G401.6 (cell line): ENCODE data around the gene POU3F3.

Experiments
- FAIRE-seq: peaks from 2 replicates; lab custom pipeline; 2012; peaks lifted over from hg19 to GRCh38; lab: Jason Lieb, UNC

Gene POU3F3

GRCh38 chr2:104861351-104862057 is 7.6 kb downstream of the POU3F3 start:
- no peak for FAIRE-seq

GRCh38 chr2:104862058-104862941 is 8.4 kb downstream of the POU3F3 start:
- no peak for FAIRE-seq

- FAIRE-seq, result no peak
Measured at GRCh38 chr2:104863146-104863467, 9.2 kb downstream of the POU3F3 start.

- FAIRE-seq, result no peak
Measured at GRCh38 chr2:104863468-104864279, 9.8 kb downstream of the POU3F3 start.

DNA sequence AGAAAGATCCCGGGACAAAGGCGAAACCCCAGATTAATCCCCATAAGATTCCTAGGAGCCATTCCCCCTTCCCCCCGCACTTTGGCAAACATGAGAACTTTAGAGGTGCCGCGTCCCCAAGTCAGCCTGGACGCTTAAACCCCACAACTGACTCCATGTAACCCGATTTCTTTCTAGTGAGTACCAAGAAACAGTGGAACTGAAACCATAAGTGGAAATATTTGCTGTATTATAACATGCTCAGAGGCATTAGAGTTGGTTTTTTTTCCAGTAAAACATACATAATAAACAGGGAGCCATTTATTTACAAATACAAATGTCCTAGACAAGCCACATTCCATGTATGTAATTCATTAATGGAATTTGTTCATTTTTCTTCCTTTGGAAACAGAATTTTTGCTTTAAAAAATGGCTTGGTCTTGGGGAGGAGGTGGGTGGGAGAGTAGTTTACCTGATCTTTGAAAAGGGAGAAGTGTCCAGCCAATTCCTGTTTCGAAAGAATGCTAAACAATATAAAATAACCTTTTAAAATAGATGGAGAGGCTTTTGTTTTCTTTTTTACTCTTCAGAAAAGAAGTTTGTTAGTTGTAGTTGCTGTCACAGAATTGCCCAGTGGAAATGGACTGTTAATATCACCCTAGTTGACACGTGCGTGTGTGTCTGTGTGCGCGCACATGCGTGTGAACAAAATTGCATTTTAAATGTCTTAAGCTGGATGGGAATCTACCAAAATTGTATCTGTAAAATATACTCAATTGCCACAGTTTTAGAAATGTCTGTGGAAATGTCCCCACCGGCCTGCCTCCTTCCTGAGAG is 10.6 kb downstream of the POU3F3 start:
- no peak for FAIRE-seq

DNA sequence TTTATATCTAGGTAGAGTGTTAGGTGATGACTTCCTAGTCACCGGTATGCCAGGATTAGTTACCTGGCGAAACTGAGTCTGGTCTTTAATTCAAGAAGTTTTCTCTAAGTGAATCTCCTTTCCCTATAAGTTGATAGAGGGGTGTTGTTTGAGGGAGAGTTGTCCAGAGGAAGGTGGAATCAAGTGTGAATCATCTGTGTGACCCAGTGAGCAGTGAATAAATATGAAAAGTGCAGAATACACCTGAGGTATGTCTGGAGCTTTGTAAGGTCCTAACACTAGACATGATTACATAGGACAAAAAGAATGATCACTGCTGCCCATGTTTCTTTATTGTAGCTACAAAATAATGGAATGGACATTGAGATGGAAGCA is 11.2 kb downstream of the POU3F3 start:
- no peak for FAIRE-seq

GRCh38 chr2:104866122-104866864 is 12.4 kb downstream of the POU3F3 start:
- no peak for FAIRE-seq

GRCh38 chr2:104866883-104867812 is 13.2 kb downstream of the POU3F3 start:
- FAIRE-seq, result no peak

DNA sequence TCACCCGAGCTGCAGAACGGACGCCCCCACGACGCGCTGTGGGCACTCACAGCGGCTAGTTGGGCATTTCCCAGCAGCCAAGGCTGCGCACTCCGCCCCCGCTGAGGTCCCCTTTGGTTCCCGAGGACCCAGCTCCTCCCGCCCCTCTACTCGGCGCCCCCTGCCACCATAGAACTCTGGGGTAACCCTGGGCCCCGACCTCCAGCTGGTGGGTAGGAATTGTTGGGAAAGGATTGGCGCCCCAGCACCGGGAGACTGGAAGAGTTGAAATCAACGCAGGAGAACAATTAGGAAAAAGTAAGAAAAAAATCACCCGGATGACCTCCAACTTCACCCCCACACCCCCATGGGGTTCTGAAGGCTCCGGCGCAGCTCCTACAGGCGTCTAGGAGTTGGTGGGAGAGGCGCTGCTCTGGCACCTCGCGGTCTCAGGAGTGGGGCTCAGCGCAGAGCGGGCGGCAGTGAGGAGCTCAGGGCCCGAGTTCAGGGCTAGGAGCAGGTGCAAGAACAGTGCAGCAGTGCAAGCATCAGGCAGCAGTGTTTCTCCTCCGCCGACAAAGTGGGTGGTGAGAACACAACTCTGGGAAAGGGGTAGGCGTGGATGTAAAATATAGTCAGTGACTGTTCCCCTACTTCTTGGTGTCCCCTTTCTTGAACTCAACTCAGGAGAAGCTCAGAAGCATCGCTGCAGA is 14.0 kb downstream of the POU3F3 start:
- FAIRE-seq, result no peak

- FAIRE-seq, result no peak
Measured at GRCh38 chr2:104868505-104868866, 14.6 kb downstream of the POU3F3 start.

DNA sequence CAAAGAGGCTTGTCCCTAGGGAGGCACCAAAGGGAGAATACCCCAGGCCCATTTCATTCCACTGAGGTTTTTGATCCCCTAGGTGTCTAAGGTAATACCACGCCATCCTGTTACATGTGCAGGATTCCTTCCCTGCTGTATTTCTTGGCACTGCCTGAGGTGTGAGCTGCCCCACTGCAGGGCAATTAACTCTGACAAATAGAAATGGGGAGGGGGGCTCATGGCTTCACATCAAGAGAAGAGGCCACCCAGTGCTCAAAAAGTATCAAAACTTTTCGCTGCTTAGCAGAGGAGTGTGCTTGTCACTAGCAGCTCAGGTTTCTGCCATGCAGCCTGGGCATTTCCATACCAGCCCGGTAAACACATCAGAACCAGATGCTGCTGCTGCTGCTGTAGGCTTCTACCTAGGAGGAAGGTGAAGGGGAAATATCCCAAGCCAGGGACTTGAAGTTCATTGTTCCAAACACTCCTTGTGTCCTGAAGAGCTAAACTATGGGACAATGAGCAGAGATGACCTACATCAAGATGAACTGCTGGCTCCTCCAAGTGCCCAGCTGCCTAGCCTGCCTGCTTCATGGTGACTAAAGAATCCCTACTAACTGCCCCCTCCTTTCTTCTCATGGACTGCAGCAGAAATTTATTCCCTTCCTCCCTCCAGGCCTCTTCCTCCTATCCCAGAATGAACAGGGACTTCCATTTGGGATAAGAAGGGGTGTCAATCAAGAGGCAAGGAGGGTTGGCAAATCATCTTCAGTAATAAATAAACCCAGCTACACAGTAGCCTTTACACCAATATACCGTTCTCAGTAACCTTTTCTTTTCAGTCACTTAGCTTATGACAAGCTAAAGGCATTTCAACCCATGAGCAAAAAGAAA is 16.4 kb downstream of the POU3F3 start:
- FAIRE-seq, result no peak

DNA sequence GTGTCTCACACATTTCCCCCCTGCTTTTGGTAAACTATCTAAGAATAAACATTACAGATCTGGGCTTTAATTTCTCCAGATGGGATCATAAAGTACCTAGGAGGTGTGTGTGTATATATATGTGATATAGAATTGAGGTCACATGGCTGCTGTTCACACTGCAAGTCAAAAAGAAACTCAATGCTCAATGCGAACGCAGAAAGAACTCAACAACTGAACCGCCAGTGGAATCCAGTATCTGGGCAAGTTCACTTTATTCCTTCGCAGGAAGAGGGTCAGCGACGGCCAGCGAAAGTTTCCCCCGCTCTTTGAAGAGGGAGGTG is 17.7 kb downstream of the POU3F3 start:
- no peak for FAIRE-seq

GRCh38 chr2:104871972-104872865 is 18.3 kb downstream of the POU3F3 start:
- FAIRE-seq, result no peak

GRCh38 chr2:104872866-104873688 is 19.2 kb downstream of the POU3F3 start:
- no peak for FAIRE-seq

- no peak for FAIRE-seq
Measured at GRCh38 chr2:104873689-104874054, 19.8 kb downstream of the POU3F3 start.

DNA sequence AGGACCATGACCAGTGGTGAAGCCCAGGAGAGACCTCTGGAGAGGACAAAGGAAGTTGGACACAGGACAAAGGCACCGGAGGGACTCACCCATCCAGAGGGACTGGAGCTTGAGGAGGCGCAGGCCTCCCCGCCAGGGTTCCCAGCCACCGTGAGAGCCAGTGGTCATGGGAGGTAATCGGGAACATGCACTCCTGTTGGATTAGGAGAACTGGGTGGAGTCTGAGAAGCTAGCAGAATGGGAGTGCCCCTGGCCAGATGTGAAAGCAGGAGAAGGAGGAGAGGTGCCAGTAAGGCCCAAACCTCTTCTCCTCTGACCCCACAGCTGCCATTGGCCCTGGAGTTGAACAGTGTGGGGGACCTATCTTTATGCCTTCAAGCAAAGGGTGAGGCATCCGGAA is 20.3 kb downstream of the POU3F3 start:
- FAIRE-seq, result no peak

DNA sequence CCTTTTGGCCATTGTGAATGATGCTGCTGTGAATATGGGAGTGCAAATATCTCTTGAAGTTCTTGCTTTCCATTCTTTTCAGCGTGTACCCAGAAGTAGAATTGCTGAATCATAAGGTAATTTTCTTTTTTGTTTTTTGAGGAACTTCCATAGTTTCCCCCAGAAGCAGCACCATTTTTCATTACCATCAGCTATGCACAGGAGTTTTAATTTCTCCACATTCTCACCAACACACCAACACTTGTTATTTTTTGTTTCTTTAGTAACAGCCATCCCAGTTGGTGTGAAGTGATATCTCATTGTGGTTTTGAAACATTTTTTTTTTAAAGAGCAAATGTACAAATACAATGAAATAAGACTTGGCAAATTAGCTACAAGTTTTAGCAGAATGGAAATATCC is 21.3 kb downstream of the POU3F3 start:
- FAIRE-seq, result no peak
